H1 (cell line): ENCODE measurements around the gene LITAF. TPM values are rescaled to one million over a fixed set of nuclear protein-coding genes. Genes with fewer than 3 reads are reported as not detected.

Experiments
- CTCF ChIA-PET: fragments of 300-600 bp; sonication (Branson Sonifier 250); formaldehyde crosslinking; loops from one replicate; lab custom pipeline; 2021; ENCODE audit not compliant: partially characterized antibody; lab: Charles Lee
- POLR2A ChIA-PET: fragments of 300-600 bp; sonication (Branson Sonifier 250); formaldehyde crosslinking; loops from one replicate; lab custom pipeline; 2021; ENCODE audit warnings: inconsistent platforms; ENCODE audit not compliant: partially characterized antibody; lab: Charles Lee
- DNase-seq, 2 experiments: peaks; one replicate each; pipeline versions ENCODE4 v3.0.0 to v3.0.0-alpha.2; 2010 to 2022; ENCODE audit warnings: low spot score in 2 of 2, low read depth in 1 of 2, mixed read lengths in 1 of 2
- FAIRE-seq: peaks from 2 replicates; lab custom pipeline; 2011; peaks lifted over from hg19 to GRCh38; lab: Jason Lieb, UNC
- H2AFZ ChIP-seq: 2 replicates; pipeline ENCODE4 v1.8.1; 2012; ENCODE audit warnings: low read length, inconsistent platforms
- H2AK5ac ChIP-seq: 2 replicates; pipeline ENCODE4 v1.6.1; 2013; ENCODE audit warnings: low read depth, low read length
- H2BK120ac ChIP-seq: replicated peaks from 2 replicates; pipeline ENCODE3; 2013; ENCODE audit warnings: low read depth, low read length, inconsistent platforms
- H2BK12ac ChIP-seq: 2 replicates; pipeline ENCODE4 v1.6.1; 2013; ENCODE audit warnings: low read depth, low read length
- H2BK15ac ChIP-seq: 2 replicates; pipeline ENCODE4 v1.6.1; 2013; ENCODE audit warnings: low read length
- H2BK20ac ChIP-seq: 2 replicates; pipeline ENCODE4 v1.6.1; 2013; ENCODE audit warnings: low read length
- H2BK5ac ChIP-seq: 2 replicates; pipeline ENCODE4 v1.6.1; 2013; ENCODE audit warnings: low read depth, low read length
- H3K14ac ChIP-seq: 2 replicates; pipeline ENCODE4 v1.6.1; 2013; ENCODE audit warnings: inconsistent platforms; ENCODE audit not compliant: insufficient read length
- H3K18ac ChIP-seq: 2 replicates; pipeline ENCODE4 v1.6.1; 2013; ENCODE audit warnings: low read length; ENCODE audit errors: extremely low read depth
- H3K23ac ChIP-seq: 2 replicates; pipeline ENCODE4 v1.6.1; 2013; ENCODE audit warnings: inconsistent platforms; ENCODE audit not compliant: insufficient read length
- H3K23me2 ChIP-seq: 2 replicates; pipeline ENCODE4 v1.6.1; 2013; ENCODE audit warnings: low read depth, low read length
- H3K27ac ChIP-seq: 2 replicates; pipeline ENCODE4 v1.6.1; 2011; ENCODE audit warnings: low read depth, low read length, inconsistent platforms
- H3K27me3 ChIP-seq, 4 experiments: replicated peaks in 1 of 4; 1 replicate in 1 of 4; 2 replicates in 3 of 4; pipeline versions ENCODE4 v1.6.1 to v1.8.1; 2011 to 2013; ENCODE audit warnings: low read length in 3 of 4, mild to moderate bottlenecking in 3 of 4, inconsistent platforms in 2 of 4, mixed read lengths in 2 of 4, moderate library complexity in 1 of 4; ENCODE audit not compliant: control insufficient read depth in 3 of 4, insufficient read depth in 3 of 4; ENCODE audit errors: extremely low read depth in 1 of 4
- H3K36me3 ChIP-seq, 4 experiments: 2 replicates each; pipeline versions ENCODE4 v1.6.1 to v1.8.1; 2011 to 2013; ENCODE audit warnings: mild to moderate bottlenecking in 4 of 4, low read length in 3 of 4, moderate library complexity in 2 of 4, control low read depth in 1 of 4, inconsistent platforms in 1 of 4; ENCODE audit not compliant: insufficient read depth in 4 of 4, control insufficient read depth in 2 of 4
- H3K4ac ChIP-seq: replicated peaks from 2 replicates; pipeline ENCODE3; 2013; ENCODE audit warnings: low read length, low read depth, mixed read lengths, inconsistent platforms; ENCODE audit not compliant: insufficient read length
- H3K4me1 ChIP-seq, 4 experiments: replicated peaks in 1 of 4; 1 replicate in 1 of 4; 2 replicates in 3 of 4; pipeline versions ENCODE4 v1.6.1 to v1.8.1; 2011 to 2013; ENCODE audit warnings: low read length in 3 of 4, inconsistent platforms in 2 of 4, mixed read lengths in 1 of 4; ENCODE audit not compliant: insufficient read depth in 4 of 4, control insufficient read depth in 3 of 4
- H3K4me2 ChIP-seq, 2 experiments: 2 replicates each; pipeline versions ENCODE4 v1.6.1 to v1.8.1; 2011 to 2013; ENCODE audit warnings: low read depth in 2 of 2, low read length in 2 of 2, control low read depth in 1 of 2, inconsistent platforms in 1 of 2, mild to moderate bottlenecking in 1 of 2; ENCODE audit not compliant: insufficient read depth in 1 of 2
- H3K4me3 ChIP-seq, 4 experiments: fragments of 200-600, 300-600 bp in 1 of 4; sonication (generic), shearing (Covaris generic), sonication (Bioruptor Twin) in 1 of 4; 2 replicates each; pipeline versions ENCODE4 v1.5.1 to v1.8.1; 2011 to 2016; ENCODE audit warnings: low read length in 4 of 4, low read depth in 3 of 4, control low read depth in 2 of 4, inconsistent platforms in 2 of 4, mild to moderate bottlenecking in 2 of 4, mixed read lengths in 1 of 4, moderate library complexity in 1 of 4; ENCODE audit not compliant: insufficient read depth in 2 of 4; ENCODE audit errors: extremely low read depth in 1 of 4
- H3K56ac ChIP-seq: replicated peaks from 2 replicates; pipeline ENCODE3; 2013; ENCODE audit warnings: low read depth, mild to moderate bottlenecking, mixed read lengths, low read length, inconsistent platforms; ENCODE audit not compliant: insufficient read length
- H3K79me1 ChIP-seq: 2 replicates; pipeline ENCODE4 v1.6.1; 2013; ENCODE audit warnings: low read depth, low read length, control low read depth
- H3K79me2 ChIP-seq, 2 experiments: 2 replicates each; pipeline versions ENCODE4 v1.6.1 to v1.8.1; 2012 to 2013; ENCODE audit warnings: low read length in 2 of 2, mild to moderate bottlenecking in 2 of 2, inconsistent platforms in 1 of 2; ENCODE audit not compliant: insufficient read depth in 2 of 2, control insufficient read depth in 1 of 2
- H3K9ac ChIP-seq, 4 experiments: replicated peaks in 1 of 4; 1 replicate in 1 of 4; 2 replicates in 3 of 4; pipeline versions ENCODE4 v1.6.1 to v1.8.1; 2011 to 2013; ENCODE audit warnings: low read depth in 3 of 4, low read length in 3 of 4, control low read depth in 2 of 4, mild to moderate bottlenecking in 2 of 4, moderate library complexity in 2 of 4, inconsistent platforms in 1 of 4; ENCODE audit errors: extremely low read depth in 1 of 4
- H3K9me3 ChIP-seq, 2 experiments: 2 replicates each; pipeline versions ENCODE4 v1.6.1 to v1.8.1; 2012 to 2013; ENCODE audit warnings: mild to moderate bottlenecking in 2 of 2, moderate library complexity in 2 of 2, control low read depth in 1 of 2, inconsistent platforms in 1 of 2, low read depth in 1 of 2, low read length in 1 of 2, mixed read lengths in 1 of 2; ENCODE audit not compliant: insufficient read depth in 2 of 2
- H4K20me1 ChIP-seq, 2 experiments: replicated peaks in 1 of 2; 2 replicates each; pipeline versions ENCODE3 to v1.8.1; 2011 to 2013; ENCODE audit warnings: inconsistent platforms in 2 of 2, low read length in 2 of 2, mild to moderate bottlenecking in 1 of 2; ENCODE audit not compliant: insufficient read depth in 2 of 2, control insufficient read depth in 1 of 2
- H4K5ac ChIP-seq: 2 replicates; pipeline ENCODE4 v1.6.1; 2013; ENCODE audit warnings: low read length, low read depth, mixed read lengths, inconsistent platforms; ENCODE audit not compliant: insufficient read length
- H4K8ac ChIP-seq: 2 replicates; pipeline ENCODE4 v1.8.0; 2013; ENCODE audit warnings: mild to moderate bottlenecking, moderate library complexity, low read length, inconsistent platforms; ENCODE audit not compliant: insufficient read depth; ENCODE audit errors: extremely low read depth
- H4K91ac ChIP-seq: replicated peaks from 2 replicates; pipeline ENCODE3; 2013; ENCODE audit warnings: low read length, mixed read lengths, inconsistent platforms; ENCODE audit not compliant: insufficient read length
- GABPA ChIP-seq: IDR thresholded peaks from 2 replicates; pipeline ENCODE4 v1.6.1; 2011; ENCODE audit warnings: mild to moderate bottlenecking, low read length, moderate library complexity, borderline replicate concordance; ENCODE audit not compliant: insufficient read depth
- SAP30 ChIP-seq: fragments of 300-600 bp; sonication (generic); IDR thresholded peaks from 2 replicates; pipeline ENCODE4 v1.7.1; 2012; ENCODE audit warnings: low read length, moderate library complexity, mild to moderate bottlenecking, inconsistent platforms; ENCODE audit not compliant: insufficient read depth, insufficient replicate concordance
- TBP ChIP-seq: IDR thresholded peaks from 2 replicates; pipeline ENCODE4 v1.6.1; 2011; ENCODE audit warnings: low read depth, low read length, improper control_type of control experiment
- TCF12 ChIP-seq: IDR thresholded peaks from 2 replicates; pipeline ENCODE4 v1.6.1; 2011; ENCODE audit warnings: low read depth, mild to moderate bottlenecking, low read length
- YY1 ChIP-seq: IDR thresholded peaks from 2 replicates; pipeline ENCODE4 v1.6.1; 2011; ENCODE audit warnings: low read depth, mild to moderate bottlenecking, low read length
- WGBS, 2 experiments: shearing (Covaris generic) in 1 of 2; methylation state at CpG; one replicate each; pipeline versions ENCODE4 v1.1.6 to v1.1.7; 2013 to 2015; ENCODE audit warnings: low lambda C conversion rate in 2 of 2, mixed read lengths in 2 of 2, inconsistent platforms in 1 of 2, low coverage in 1 of 2, missing lambda C conversion rate in 1 of 2; ENCODE audit not compliant: insufficient replicate concordance in 2 of 2, insufficient coverage in 1 of 2, insufficient read length in 1 of 2; ENCODE audit errors: extremely low coverage in 1 of 2, missing lambda C conversion rate in 1 of 2; 5-methylcytosine and 5-hydroxymethylcytosine counted together
- polyA plus RNA-seq, 7 experiments: library from polyadenylated mRNA; depleted of rRNA in 3 of 7; stranded (reverse) in 5 of 7; unstranded in 2 of 7; fragments of >200 nt in 5 of 7; fragments of 200-250 nt in 2 of 7; gene quantifications; 1 replicate in 5 of 7; 2 replicates in 1 of 7; 4 replicates in 1 of 7; pipeline versions ENCODE4 v1.2.1 to v1.2.3, GENCODE V29; 2011 to 2013; ENCODE audit warnings: missing spikeins in 2 of 7, mixed read lengths in 2 of 7
- total RNA-seq: library from RNA; stranded (reverse); fragmentation: NEBNext Ultra II Directional; extraction: Animal tissue kit (Norgen Biotek cat#: 25700); gene quantifications from 2 replicates; pipeline ENCODE4 v1.2.1, GENCODE V29; 2021
- TF ChIP-seq, protein P1 (sequence below): IDR thresholded peaks from 2 replicates; pipeline ENCODE4 v1.6.1; 2012; ENCODE audit warnings: low read length, inconsistent platforms

LITAF gene
- total and polyA plus RNA-seq, 2 of the 8 experiments (the other 6 are each of a cell fraction or from before 2014, with no cell fraction given) = 165 to 205 TPM

- no peaks in the 10 kb centered on the region for H3K79me2 ChIP-seq
- CTCF ChIA-PET = interaction anchor here (0.7 to 3.0 kb wide), 10 partner anchors 10 to 221 kb away, joined by 3 to 11 read pairs (median 3); no protein-coding TSS in a partner anchor
- H2AFZ ChIP-seq = no peak overlapping the region
- TF ChIP-seq TCF12 (no peak), TBP (no peak), YY1 (no peak), GABPA (no peak), SAP30 (no peak)
- TF ChIP-seq, protein P1, sequence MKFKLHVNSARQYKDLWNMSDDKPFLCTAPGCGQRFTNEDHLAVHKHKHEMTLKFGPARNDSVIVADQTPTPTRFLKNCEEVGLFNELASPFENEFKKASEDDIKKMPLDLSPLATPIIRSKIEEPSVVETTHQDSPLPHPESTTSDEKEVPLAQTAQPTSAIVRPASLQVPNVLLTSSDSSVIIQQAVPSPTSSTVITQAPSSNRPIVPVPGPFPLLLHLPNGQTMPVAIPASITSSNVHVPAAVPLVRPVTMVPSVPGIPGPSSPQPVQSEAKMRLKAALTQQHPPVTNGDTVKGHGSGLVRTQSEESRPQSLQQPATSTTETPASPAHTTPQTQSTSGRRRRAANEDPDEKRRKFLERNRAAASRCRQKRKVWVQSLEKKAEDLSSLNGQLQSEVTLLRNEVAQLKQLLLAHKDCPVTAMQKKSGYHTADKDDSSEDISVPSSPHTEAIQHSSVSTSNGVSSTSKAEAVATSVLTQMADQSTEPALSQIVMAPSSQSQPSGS = no peak
Observed at GRCh38 chr16:11627822-11628457, 41.2 kb upstream of the LITAF start.

More at GRCh38 chr16:11627822-11628457, 41.2 kb upstream of the LITAF start:
- no peak overlapping the region for H2BK15ac ChIP-seq
- H4K91ac ChIP-seq = no peak overlapping the region
- no peak overlapping the region; the same call in 1 of the 2 replicates for H3K18ac ChIP-seq
- no peak overlapping the region for H2BK120ac ChIP-seq
- FAIRE-seq (no peak), DNase-seq (no peak)
- no peak overlapping the region for H3K9ac ChIP-seq
- no peak overlapping the region for H3K56ac ChIP-seq
- H4K20me1 ChIP-seq = no peaks in the 10 kb centered on the region
- 87% methylated on average over 15 of the region's 15 CpGs; no CpG with 5 or more reads in 1 of the 2 experiments for WGBS, 2 experiments
- no peak overlapping the region for H2BK5ac ChIP-seq
- H3K4me1 ChIP-seq = peaks cover 0 to 5% (median 0%) of the 10 kb centered on the region in 4 experiments; a peak in 1 of 7 replicates
- H3K23me2 ChIP-seq = no peaks in the 10 kb centered on the region
- no peak overlapping the region for H3K4me2 ChIP-seq
- H3K27me3 ChIP-seq = no peaks in the 10 kb centered on the region
- POLR2A ChIA-PET = interaction anchor here (1.0 to 4.2 kb wide), 2 partner anchors 8 to 42 kb away, joined by 3 to 23 read pairs; partner anchors contain the start of gene LITAF
- no peak overlapping the region for H2BK20ac ChIP-seq
- H3K14ac ChIP-seq = no peak overlapping the region
- H2BK12ac ChIP-seq = no peak overlapping the region
- H3K23ac ChIP-seq = no peak overlapping the region
- no peak overlapping the region for H2AK5ac ChIP-seq
- H3K27ac ChIP-seq = no peak overlapping the region
- H3K4ac ChIP-seq = no peak overlapping the region
- no peaks in the 10 kb centered on the region for H3K79me1 ChIP-seq
- H4K5ac ChIP-seq = no peak overlapping the region
- H3K4me3 ChIP-seq = no peak overlapping the region
- no peak overlapping the region for H4K8ac ChIP-seq
- no peaks in the 10 kb centered on the region for H3K9me3 ChIP-seq
- H3K36me3 ChIP-seq = no peaks in the 10 kb centered on the region
